Measurements from ENCODE around the gene CLIP4. TPM values are rescaled to one million over a fixed set of nuclear protein-coding genes. Genes with fewer than 3 reads are reported as not detected.

CLIP4 gene
- total RNA-seq, 1 donor from 2014 or later: 28.6 TPM

- DNase-seq (ENCODE audit: low spot score): no peak
These were observed 69.3 kb downstream of the CLIP4 start for GRCh38 chr2:29184531-29184930.

DNA sequence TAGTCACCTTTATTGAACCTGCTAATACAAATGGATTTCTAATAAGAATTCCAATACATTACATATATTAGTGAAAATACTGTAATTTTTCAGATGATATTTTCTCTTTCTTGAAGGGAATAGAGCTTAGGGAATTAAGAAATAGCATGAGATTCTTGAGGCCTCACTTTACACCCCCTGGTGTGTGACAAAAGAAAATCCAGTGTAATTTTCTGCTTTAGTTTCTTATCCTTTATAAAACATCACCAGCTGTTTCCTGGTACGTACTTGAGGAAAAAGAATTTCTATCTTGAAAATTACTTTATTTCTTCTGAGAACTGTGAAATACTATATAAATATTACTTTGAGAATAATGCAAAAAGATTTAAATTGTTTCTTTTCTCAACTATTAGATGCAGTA lies 71.6 kb downstream of the CLIP4 start:
- DNase-seq (ENCODE audit: low spot score): no peak

GRCh38 chr2:29187926-29188325 lies 72.7 kb downstream of the CLIP4 start:
- DNase-seq (ENCODE audit: low spot score): peak; percentile 8

DNA sequence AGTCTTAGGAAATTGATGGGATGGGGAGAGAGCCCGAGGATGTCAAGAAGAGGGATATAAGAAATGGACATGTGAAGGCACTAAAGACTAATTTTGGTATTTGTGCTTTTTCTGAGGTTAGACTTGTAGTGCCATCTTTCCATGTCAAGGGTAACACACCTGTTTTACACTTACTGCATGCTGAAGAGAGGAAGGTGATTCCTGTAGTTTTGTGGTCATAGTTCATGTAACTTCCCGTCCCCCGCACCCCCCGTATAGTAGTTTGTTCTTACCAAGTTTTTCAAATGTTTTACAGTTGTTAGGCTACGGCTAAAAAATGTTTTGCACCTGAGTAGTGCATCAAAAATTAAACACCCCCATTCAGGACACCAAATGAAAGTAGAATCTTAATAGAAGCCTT lies 73.8 kb downstream of the CLIP4 start:
- no peak for DNase-seq (ENCODE audit: low spot score)

DNA sequence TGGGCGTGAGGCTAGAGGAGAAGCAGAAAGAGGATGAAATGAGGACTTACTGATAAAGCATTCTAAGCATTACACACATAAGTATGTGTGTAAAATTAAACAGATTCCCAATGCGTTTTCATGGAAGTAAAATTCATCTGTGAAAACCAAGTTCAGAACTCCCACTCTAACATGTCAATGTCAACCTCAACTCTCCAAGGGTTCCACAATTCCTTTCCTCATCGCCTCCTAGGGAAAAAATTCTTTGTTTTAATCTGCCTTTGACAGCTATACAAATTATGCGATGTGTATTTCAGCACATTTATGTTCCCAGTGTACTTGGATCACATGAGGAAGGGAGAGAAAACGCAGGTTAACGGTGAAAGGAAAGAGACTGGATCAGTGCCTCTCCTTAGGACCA lies 76.6 kb downstream of the CLIP4 start:
- no peak for DNase-seq (ENCODE audit: low spot score)

DNA sequence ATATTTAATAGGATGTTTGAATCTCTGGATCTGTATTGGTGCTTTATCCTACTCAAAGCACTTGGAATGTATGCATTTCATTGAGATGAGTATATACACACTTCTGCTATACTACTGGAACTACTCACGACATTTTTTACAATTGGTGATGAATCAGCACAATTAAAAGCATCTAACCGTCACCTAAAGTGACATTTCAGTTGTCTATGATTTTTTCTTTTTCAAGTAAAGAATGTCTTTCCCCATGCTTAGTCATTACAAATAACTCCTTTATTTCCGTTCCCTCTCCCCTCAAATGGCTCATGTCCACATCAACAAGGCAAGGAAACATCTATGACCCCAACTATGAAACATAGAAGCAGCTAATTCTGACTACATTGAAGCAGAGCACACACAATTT lies 77.3 kb downstream of the CLIP4 start:
- no peak for DNase-seq (ENCODE audit: low spot score)

DNA sequence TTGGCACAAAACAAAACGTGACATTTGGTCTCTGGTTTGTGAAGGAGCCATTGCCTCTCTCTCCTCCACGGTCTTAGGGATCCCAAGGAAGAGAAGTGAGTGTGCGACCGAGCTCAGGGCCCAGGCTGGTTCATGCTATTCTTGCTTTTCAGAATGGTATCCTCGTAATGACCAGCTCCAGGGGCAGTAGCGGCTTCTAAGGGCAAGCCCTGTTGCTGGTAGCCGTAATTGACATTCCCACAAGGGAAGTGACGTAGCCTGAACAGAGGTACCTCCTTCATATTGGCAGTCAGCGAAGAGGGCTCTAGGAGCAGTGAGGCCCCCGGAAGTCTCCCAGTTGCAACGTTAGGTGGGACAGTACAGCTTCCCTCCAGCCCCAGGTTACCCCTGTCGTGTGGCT lies 77.9 kb downstream of the CLIP4 start:
- no peak for DNase-seq (ENCODE audit: low spot score)

DNA sequence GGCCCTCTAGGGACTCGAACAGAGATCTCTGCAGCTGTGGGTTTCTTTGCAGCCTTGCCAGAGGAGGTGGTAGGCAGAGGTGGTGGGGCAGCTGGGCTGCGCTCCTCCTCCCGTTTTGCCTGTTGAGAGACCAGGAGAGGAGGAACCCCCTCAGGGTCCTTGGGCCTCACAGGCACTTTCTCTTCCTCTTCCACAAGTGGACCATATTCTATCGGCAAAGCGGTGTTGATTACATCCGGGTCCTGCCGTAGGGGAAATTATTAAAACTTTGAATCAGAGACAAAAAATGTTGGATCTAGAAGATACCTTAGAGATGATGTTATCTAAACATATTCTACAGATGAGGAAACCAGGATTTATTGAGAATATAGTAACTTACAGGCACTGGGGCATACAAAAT lies 78.5 kb downstream of the CLIP4 start:
- no peak for DNase-seq (ENCODE audit: low spot score)

GRCh38 chr2:29195796-29196195 lies 80.6 kb downstream of the CLIP4 start:
- DNase-seq (ENCODE audit: low spot score): no peak

DNA sequence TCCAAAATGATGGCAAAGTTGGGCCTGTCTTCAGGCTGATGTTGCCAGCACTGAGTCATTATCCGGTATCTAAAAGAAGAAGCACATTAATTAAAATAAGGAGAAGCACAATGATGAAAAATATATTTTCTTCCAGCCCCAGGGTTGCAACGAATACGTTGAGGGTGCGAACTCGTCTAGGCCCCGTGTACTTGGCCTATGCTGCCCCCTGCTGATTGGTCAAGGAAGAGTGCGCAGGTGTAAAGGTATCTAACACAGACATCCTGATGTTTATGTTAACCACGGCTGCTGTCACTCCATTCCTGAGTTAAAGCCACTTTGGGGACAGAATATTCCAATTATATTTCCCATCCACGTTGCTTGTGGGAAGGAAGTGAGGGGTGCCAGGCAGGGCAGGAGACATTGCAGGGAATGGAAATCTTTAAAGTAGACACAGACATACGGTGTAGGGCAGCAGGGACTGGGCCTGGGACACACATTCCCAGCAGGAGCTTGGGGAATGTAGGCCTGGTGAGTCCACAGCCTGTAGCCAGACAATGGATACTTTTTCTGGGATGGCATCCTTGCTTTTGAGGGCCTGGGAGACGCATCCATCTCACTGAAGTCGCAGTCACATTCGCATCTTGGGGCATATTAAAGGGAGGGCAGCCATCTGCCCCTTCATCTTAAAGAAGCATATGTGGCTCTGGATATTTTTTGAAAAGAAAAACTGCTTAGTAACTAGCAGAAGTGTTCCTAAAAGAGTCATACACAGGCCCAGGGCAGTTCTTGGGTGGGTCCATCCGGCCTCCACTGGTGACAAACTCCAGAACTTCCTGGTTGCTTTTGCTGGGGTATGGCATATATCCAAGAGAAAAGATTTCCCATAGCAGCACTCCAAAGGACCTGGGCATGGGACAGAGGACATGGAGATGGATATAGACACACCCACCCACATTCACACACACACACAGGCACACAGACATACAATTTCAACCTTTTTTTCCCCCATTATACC lies 81.9 kb downstream of the CLIP4 start:
- DNase-seq (ENCODE audit: low spot score): peak; percentile 65

DNA sequence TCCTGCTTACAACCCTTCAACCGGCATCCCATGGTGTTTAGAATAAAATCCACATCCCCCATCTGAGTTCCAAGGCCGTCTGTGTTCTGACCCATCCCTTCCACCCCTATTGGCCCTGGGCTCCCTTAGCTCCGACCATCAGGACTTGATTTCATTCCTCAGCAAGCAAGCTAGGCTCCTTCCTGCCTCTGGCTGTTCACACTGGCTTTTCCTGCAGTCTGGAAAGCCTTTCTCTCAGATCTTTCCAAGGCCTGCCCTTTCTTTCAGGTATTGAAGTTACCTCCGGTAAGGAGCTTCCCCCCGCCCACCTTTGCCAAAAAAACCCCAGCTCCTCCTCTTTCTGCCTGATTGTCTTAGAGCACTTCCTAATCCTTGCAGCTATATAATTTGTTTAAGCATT lies 86.8 kb downstream of the CLIP4 start:
- no peak for DNase-seq (ENCODE audit: low spot score)

GRCh38 chr2:29202819-29203495 lies 87.7 kb downstream of the CLIP4 start:
- no peak for DNase-seq (ENCODE audit: low spot score)

GRCh38 chr2:29206941-29207340 lies 91.7 kb downstream of the CLIP4 start:
- no peak for DNase-seq (ENCODE audit: low spot score)

DNA sequence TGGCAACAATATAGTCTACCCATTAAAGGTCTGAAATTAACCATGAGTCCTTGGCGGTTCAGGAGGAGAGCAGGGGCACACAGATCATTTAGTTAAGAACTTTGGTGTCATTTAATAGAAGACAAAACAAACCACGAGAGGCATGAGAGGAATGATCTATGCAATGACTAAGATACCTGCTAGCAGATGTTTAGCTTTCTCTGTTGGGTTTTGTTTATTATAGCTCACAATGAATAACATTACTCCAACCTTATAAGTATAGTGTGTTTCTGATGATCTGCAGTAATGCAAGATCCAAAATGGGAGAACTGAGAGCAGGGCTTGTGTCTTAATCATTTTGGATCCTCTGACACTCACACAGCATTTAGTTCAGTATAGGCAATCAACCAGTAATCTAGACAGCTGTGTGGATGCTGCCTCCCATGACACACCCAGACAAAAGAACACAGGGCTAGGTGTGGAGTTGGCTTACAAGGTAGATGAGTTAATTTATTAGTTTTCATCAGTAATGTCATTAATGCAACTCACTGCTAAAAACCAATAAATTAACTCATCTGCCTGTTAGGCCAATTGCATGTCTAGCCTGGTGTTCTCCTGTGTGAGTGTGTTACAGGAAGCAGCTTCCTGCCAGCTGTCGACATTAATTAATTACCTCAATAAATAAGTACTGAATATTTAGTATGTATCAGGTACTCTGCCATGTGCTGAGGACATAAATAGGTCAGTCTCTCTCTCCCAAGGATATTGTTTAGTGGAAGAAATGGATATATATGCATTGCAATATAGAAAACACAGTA lies 92.3 kb downstream of the CLIP4 start:
- no peak for DNase-seq (ENCODE audit: low spot score)

DNA sequence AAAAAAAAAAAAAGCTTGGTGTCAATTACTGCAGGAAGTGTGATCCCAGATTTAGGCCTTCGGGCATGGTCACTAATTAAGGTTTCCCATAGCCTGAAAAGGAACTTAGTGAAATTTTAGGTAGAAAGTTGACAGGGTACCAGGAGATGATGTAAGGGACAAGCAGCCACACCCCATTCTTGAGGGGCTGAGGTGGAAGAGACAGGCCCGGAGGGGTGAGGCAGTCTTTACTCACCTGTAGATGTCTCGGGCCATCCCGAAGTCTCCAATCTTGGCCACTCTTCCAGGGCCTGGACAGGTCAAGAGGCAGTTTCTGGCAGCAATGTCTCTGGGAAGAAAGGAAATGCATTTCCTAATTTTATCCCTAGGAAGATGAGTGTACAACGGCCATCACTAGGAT lies 94.3 kb downstream of the CLIP4 start:
- no peak for DNase-seq (ENCODE audit: low spot score)

DNA sequence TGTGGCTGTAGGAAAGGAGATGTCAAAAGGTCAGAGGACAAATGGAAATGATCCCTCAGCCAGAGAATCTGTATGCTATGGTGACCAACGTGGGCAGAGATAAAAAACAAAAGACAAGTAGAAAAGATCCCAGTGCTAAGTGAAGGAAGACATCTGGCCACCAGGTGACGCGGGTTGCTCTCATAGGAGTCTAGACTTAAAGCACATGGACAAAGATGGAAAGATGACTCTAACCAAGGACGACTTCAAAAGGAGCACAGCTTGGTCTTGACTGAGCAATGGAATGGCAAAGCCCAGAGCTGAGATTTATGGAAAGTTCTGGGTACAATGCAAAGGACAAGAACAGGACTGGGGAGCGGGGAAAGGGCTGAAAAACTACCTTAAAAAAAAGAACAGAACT lies 96.8 kb downstream of the CLIP4 start:
- no peak for DNase-seq (ENCODE audit: low spot score)

DNA sequence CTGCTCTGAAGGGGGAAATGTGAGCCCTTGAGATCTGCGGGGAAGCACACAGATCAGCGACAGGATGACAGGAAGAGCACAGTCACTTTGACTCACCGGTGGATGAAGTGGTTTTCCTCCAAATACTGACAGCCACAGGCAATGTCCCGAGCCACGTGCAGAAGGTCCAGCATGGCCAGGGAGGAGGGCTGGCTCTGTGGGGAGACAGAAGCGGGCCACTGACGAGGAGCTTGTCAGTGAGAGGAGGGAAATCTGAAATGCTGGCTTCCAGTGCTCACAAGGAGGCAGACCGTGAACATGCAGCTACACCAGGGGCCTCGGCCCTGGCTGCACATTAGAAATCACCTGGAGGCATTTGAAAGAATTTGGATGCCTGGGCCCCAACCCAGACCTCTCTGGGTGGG lies 98.7 kb downstream of the CLIP4 start:
- no peak for DNase-seq (ENCODE audit: low spot score)

DNA sequence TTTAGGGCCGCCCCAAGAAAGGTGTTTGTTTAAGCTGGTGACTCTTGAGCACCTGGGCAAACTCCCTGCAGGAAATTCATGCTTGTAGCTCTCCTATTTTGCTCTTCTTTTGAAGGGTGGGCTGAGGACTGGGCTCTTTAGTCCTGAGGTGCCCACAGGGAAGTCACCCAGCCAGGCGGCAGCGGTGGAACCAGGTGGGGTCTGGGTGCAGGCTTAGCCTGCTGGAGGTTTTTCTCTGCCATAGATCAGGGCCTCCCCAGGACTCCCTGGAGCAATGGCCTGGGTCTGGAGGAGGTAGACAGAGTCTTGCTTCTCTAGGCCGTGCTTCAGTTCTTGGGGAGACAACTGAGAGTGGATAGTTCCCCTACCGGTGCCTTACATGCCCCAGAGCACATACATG lies 99.9 kb downstream of the CLIP4 start:
- no peak for DNase-seq (ENCODE audit: low spot score)

GRCh38 chr2:29215739-29216608 lies 100.8 kb downstream of the CLIP4 start:
- no peak for DNase-seq (ENCODE audit: low spot score)

DNA sequence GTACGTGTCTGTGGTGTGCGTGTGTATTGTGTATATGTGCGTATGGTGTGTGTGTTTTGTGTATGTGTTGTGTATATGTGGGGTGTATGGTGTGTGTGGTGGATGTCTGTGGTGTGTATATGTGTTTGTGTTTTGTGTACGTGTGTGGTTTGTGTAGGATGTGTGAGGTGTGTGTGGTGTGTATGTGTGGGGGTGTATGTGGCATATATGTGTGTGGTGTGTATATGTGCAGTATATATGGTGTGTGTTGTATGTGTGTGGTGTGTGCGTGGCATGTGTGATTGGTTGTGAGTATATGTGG lies 101.3 kb downstream of the CLIP4 start:
- no peak for DNase-seq (ENCODE audit: low spot score)

GRCh38 chr2:29218071-29218470 lies 102.9 kb downstream of the CLIP4 start:
- no peak for DNase-seq (ENCODE audit: low spot score)
